Vein endothelial cell (primary cell): ENCODE measurements around the gene DDX4. TPM values are rescaled to one million over a fixed set of nuclear protein-coding genes. Genes with fewer than 3 reads are reported as not detected.

Source experiments
- small RNA-seq: library from RNA; depleted of rRNA; stranded (forward); fragments of <200 nt; gene quantifications from one replicate; pipeline ENCODE3, GENCODE V24; 2012
- total RNA-seq: library from RNA; depleted of rRNA; stranded (reverse); fragments of >200 nt; gene quantifications from 2 replicates; pipeline ENCODE4 v1.2.3, GENCODE V29; 2012

DDX4 gene
- total RNA-seq = not detected in 2 replicates

DNA sequence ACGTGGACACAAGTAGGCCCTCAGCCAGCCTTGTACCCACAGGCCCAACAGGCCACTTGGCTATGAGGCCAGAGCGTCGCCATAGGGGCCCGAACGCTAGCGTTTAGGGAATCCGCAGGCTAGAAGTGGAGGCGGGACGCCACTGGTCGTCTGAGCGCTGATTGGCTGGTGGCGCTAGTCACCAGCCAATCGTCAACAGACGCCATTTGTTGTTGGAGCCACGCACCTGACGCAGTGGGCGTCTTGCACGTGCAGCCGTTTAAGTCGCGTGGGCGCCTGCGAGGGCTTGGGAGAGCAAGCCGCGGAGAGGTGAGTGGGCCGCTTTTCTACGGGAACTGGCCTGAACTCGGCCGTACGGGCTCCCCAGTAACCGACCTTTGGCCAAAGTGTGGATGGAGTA, at the start of gene DDX4:
Gene DDX4, plus strand, starts transcription at position 269 of the 400 bp plus-strand sequence. CDS start 903 bp downstream, outside the sequence.

DNA sequence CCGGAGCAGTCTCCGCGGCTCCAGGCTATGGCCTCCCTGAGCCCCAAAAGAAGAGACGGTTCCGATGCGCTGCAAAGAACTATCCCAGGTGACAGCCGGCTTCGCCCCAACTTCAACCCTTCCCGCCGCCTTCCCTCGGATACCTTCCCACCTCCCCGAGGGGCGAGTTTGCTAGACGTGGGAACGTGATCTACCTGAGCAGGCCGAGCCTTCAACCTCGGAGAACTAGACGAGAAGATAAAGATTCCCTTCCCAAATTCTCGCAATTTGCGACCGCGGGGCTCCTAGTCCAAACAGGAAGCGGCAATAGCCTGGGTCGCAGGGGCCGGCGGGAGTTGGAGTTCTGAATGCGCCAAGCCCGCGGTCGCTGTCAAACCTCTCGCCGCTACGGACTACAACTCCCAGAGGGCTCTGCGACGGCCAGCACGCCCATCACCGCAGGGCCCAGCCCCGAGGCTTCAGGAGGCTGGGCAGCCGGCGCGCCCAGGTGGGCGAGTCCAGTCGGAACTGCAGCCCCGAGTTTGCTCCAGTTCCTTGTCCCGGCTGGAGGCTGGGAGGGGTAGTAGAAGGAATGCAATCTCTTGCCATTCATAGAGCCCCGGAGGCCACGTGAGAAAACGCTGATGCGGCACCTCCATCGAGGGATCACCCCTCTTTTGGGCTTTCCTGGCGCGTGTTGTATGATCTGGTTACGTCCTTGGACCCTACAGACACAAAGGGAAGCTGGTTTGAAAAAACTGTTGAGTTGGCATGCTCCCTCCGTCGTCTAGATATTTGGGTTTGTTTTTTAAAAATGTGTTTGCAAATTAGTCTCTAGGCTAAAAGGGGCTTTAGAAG, 25.6 kb upstream of the DDX4 start, which contains the start of gene SLC38A9:
Gene SLC38A9, minus strand, starts transcription at position 302 of the 837 bp plus-strand sequence. CDS start 14,366 bp downstream, outside the sequence.

DNA sequence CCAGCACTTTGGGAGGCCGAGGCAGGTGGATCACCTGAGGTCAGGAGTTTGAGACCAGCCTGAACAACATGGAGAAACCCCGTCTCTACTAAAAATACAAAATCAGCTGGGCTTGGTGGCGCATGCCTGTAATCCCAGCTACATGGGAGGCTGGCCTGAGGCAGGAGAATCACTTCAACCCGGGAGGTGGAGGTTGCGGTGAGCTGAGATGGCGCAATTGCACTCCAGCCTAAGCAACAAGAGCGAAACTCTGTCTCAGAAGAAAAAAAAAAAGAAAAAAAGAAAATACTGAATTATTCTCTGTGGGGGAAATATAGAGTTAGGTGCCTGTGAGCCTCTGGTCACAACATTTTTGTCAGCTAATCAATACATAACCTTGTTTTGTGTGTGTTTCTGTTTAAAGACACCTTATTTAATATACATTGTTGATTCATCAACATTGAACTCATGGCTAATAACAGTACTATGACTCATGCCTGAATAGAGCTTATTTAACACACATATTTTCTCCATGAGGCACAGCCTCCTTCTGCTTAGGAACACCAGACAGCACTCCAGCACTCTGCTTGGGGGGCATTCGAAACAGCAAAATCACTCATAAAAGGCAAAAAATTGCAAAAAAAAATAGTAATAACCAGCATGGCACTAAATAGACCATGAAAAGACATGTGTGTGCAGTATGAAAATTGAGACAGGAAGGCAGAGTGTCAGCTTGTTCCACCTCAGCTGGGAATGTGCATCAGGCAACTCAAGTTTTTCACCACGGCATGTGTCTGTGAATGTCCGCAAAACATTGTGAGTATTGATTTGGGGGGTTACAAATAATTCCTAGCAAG, 113.2 kb downstream of the DDX4 start, which contains the start of gene IL31RA:
Gene IL31RA, plus strand, starts transcription at position 519 of the 836 bp plus-strand sequence. Its CDS starts 214 bp downstream, at position 733.

Small RNAs within 50 kb of the gene (small RNA-seq; reads per million reads assigned to genes)
- not detected for gene AC016632.1
- not detected for gene RNA5SP183

Other genes starting within 250 kb of the DDX4 start
- gene PLPP1, start 203.1 kb upstream of the DDX4 start, total RNA-seq = 35.7 and 81.0 TPM in 2 replicates
- gene SLC38A9, start 25.7 kb upstream of the DDX4 start, total RNA-seq = 34.3 and 36.5 TPM in 2 replicates
- 0.98 and 1.6 TPM in 2 replicates for gene IL31RA, start 113.3 kb downstream of the DDX4 start, total RNA-seq